Gastrocnemius medialis (tissue), 4 donors: Measurements from ENCODE around the gene GAS2L1. TPM values are rescaled to one million over a fixed set of nuclear protein-coding genes. Genes with fewer than 3 reads are reported as not detected.

Experiments
- ATAC-seq, 2 donors: fragments of 150-250 bp; one replicate each; pipeline ENCODE4 v1.9.1; 2016
- DNase-seq, 2 donors: peaks; one replicate each; pipeline ENCODE4 v3.0.0-alpha.2; 2019
- H3K27ac ChIP-seq, 4 donors: fragments of 200-600 bp; sonication (generic); 1 replicate in 1 of 4; 2 replicates in 3 of 4; pipeline ENCODE4 v1.5.1; 2016 to 2018; ENCODE audit warnings: mild to moderate bottlenecking in 2 of 4, moderate library complexity in 1 of 4
- H3K27me3 ChIP-seq, 3 donors: fragments of 200-600 bp; sonication (generic) in 2 of 3; 1 replicate in 1 of 3; 2 replicates in 2 of 3; pipeline versions ENCODE4 v1.5.1 to v1.6.0; 2016 to 2019; ENCODE audit warnings: mild to moderate bottlenecking in 1 of 3, moderate library complexity in 1 of 3
- H3K36me3 ChIP-seq, 2 donors: fragments of 200-600 bp; sonication (generic) in 1 of 2; one replicate each; pipeline ENCODE4 v1.5.1; 2017 to 2018
- H3K4me1 ChIP-seq, 2 donors: fragments of 200-600 bp; sonication (generic) in 1 of 2; one replicate each; pipeline ENCODE4 v1.5.1; 2016 to 2017; ENCODE audit warnings: mild to moderate bottlenecking in 2 of 2
- H3K4me3 ChIP-seq, 4 donors: fragments of 200-600 bp; sonication (generic) in 3 of 4; 1 replicate in 1 of 4; 2 replicates in 3 of 4; pipeline ENCODE4 v1.5.1; 2016 to 2019; ENCODE audit warnings: mild to moderate bottlenecking in 2 of 4
- H3K9me3 ChIP-seq, 3 donors: fragments of 200-600 bp; sonication (generic) in 2 of 3; 1 replicate in 1 of 3; 2 replicates in 2 of 3; pipeline ENCODE4 v1.5.1; 2016 to 2019
- POLR2A ChIP-seq, 2 donors: fragments of 450-650 bp; IDR thresholded peaks; one replicate each; pipeline ENCODE4 v1.6.1; 2017; ENCODE audit warnings: antibody characterized with exemption in 2 of 2, mild to moderate bottlenecking in 2 of 2, moderate library complexity in 2 of 2
- in situ Hi-C, 4 donors: fragments of 200-750 bp; cut with MboI; loops; one replicate each; pipeline versions ENCODE4 v1.15.0 to v1.8.0; 2017; ENCODE audit warnings: low sequenced_read_pairs in 4 of 4
- intact Hi-C: fragments of 100-400 bp; cut with DNase I; formaldehyde crosslinking; loops from one replicate; pipeline ENCODE4 v1.15.1; 2023; ENCODE audit warnings: low total_unique reads
- total RNA-seq, 4 donors: library from RNA; depleted of rRNA; stranded (reverse); fragments of >200 nt; gene quantifications; one replicate each; pipeline versions ENCODE4 v1.1.0 to v1.2.3, GENCODE V29; 2016
- TF ChIP-seq, protein P1 (sequence below), 5 experiments: fragments of 450-650 bp in 3 of 5; fragments of 200-600 bp in 2 of 5; sonication (generic) in 2 of 5; IDR thresholded peaks in 4 of 5; conservative IDR thresholded peaks in 1 of 5; 1 replicate in 4 of 5; 2 replicates in 1 of 5; pipeline ENCODE4 v1.5.1; 2016 to 2019; ENCODE audit warnings: antibody characterized with exemption in 5 of 5, mild to moderate bottlenecking in 3 of 5, moderate library complexity in 3 of 5

GAS2L1 gene
- 10 to 100 TPM in 1 of 4 donors, 1 to 10 TPM in 3; 4.8 to 23.0 (median 6.6) TPM for total RNA-seq

- H3K9me3 ChIP-seq: no peaks in the 10 kb centered on the region
- peak within 1 kb of the TSS; percentile 80 to 89 (median 83) for H3K27ac ChIP-seq
- ATAC-seq: peak; percentile 63 to 72
- no peak for TF ChIP-seq POLR2A (IDR thresholded peaks at IDR 0.05)
- TF ChIP-seq, protein P1, sequence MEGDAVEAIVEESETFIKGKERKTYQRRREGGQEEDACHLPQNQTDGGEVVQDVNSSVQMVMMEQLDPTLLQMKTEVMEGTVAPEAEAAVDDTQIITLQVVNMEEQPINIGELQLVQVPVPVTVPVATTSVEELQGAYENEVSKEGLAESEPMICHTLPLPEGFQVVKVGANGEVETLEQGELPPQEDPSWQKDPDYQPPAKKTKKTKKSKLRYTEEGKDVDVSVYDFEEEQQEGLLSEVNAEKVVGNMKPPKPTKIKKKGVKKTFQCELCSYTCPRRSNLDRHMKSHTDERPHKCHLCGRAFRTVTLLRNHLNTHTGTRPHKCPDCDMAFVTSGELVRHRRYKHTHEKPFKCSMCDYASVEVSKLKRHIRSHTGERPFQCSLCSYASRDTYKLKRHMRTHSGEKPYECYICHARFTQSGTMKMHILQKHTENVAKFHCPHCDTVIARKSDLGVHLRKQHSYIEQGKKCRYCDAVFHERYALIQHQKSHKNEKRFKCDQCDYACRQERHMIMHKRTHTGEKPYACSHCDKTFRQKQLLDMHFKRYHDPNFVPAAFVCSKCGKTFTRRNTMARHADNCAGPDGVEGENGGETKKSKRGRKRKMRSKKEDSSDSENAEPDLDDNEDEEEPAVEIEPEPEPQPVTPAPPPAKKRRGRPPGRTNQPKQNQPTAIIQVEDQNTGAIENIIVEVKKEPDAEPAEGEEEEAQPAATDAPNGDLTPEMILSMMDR (IDR thresholded peaks at IDR 0.05 in 4 of 5, conservative IDR thresholded peaks at IDR 0.05 in 1 of 5): peak; percentile 74 to 90 (median 85)
- H3K4me1 ChIP-seq: peaks cover 32 to 47% of the 10 kb centered on the region in 2 donors
- intact Hi-C loops: loop anchor here (1.0 to 2.0 kb wide), 5 partner anchors 23 to 82 kb away; partner anchors contain the start of genes AP1B1 and EWSR1
- in situ Hi-C loops: loop anchor here in 1 of 4 donors (10.0 kb wide), 1 partner anchor 88 kb away; no protein-coding TSS in a partner anchor
- H3K27me3 ChIP-seq: peaks cover 0 to under 1% (median 0%) of the 10 kb centered on the region in 3 donors
- H3K4me3 ChIP-seq: peak within 1 kb of the TSS; percentile 84 to 98 (median 94)
- no peaks in the 10 kb centered on the region for H3K36me3 ChIP-seq
- DNase-seq: peak; percentile 76 to 82
These were observed at the start of gene GAS2L1 for GRCh38 chr22:29306175-29306834. Gene GAS2L1 (plus strand): TSS chr22:29306650. CDS start chr22:29308106, 1,456 bp downstream.

DNA sequence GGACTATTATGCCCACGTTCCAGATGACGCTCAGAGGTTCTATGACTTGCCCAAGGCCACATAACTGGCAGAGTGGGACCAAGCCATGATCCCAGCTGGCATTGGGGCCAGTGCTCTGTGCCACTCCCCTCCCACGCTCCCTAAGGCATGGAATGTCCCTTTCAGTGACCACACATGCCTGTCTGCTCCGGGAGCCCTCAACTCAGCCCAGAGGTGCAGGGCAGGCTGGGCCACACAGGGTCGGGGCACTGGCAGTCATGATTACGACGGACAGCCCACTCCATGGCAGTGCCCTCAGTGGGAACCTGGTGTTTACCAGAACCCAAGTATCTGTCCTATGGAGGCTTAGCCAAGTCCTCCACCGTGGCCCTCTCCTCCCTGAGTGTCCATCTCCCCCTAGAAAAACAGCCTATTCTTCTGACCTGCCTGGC lies 48.7 kb upstream of the GAS2L1 start:
- in situ Hi-C loops: no loop called here

GRCh38 chr22:29258407-29259252 lies 47.8 kb upstream of the GAS2L1 start:
- ATAC-seq (no peak), DNase-seq (no peak)
- Histone ChIP-seq H3K27me3 (no peaks in the 10 kb centered on the region), H3K36me3 (peaks cover 0 to 12% of the 10 kb centered on the region in 2 donors), H3K9me3 (no peaks in the 10 kb centered on the region), H3K27ac (no peak overlapping the region), H3K4me3 (no peak overlapping the region), H3K4me1 (no peaks in the 10 kb centered on the region)
- TF ChIP-seq, protein P1 (IDR thresholded peaks at IDR 0.05 in 4 of 5, conservative IDR thresholded peaks at IDR 0.05 in 1 of 5): no peak
- no peak for TF ChIP-seq POLR2A (IDR thresholded peaks at IDR 0.05)
- in situ Hi-C loops (no loop called here), intact Hi-C loops (no loop called here)

More for the DNA sequence above, 48.7 kb upstream of the GAS2L1 start:
- no peak for TF ChIP-seq POLR2A (IDR thresholded peaks at IDR 0.05)
- TF ChIP-seq, protein P1 (IDR thresholded peaks at IDR 0.05 in 4 of 5, conservative IDR thresholded peaks at IDR 0.05 in 1 of 5): no peak
- no peak for DNase-seq
- Histone ChIP-seq H3K27me3 (no peaks in the 10 kb centered on the region), H3K4me3 (no peak overlapping the region), H3K27ac (no peak overlapping the region), H3K9me3 (no peaks in the 10 kb centered on the region), H3K36me3 (peaks cover 0 to 12% of the 10 kb centered on the region in 2 donors), H3K4me1 (no peaks in the 10 kb centered on the region)
- intact Hi-C loops: no loop called here
- ATAC-seq: no peak

DNA sequence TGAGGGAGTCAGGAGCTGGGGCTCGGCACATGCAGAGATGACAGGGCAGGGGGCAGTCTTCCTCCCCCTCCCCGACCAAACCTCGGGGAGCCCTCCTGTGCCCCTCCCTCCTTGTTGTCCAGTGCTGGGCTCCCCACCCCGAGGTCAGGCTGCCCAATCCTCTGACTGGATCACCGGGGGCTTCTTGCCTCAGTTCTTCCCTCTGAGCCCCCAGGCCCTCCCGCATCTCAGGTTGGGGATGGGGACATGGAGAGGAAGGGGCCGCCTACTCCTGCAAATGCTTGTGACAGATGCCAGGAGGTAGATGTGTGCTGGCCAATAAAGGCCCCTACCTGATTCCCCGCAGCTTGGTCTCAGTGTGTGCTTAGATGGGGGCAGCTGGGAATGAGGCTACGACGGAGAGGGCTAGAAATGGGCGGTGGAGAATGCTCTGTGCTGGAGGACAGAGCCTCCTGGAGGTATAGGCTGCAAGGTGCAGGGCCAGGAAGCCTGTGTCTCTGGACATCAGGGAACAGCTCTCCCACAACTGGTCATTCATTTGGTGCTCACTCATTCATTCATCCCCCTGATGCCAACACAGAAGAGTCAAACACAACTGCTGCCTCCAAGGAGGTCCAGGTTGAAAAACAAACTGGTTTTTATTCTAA lies 47.1 kb upstream of the GAS2L1 start:
- TF ChIP-seq, protein P1 (IDR thresholded peaks at IDR 0.05 in 4 of 5, conservative IDR thresholded peaks at IDR 0.05 in 1 of 5): no peak
- TF ChIP-seq POLR2A (IDR thresholded peaks at IDR 0.05): no peak
- no peaks in the 10 kb centered on the region for H3K27me3 ChIP-seq
- ATAC-seq: no peak
- no peaks in the 10 kb centered on the region for H3K9me3 ChIP-seq
- peaks cover 0 to 3% of the 10 kb centered on the region in 2 donors for H3K4me1 ChIP-seq
- H3K27ac ChIP-seq: no peak overlapping the region
- intact Hi-C loops: no loop called here
- in situ Hi-C loops: no loop called here
- peaks cover 0 to 12% of the 10 kb centered on the region in 2 donors for H3K36me3 ChIP-seq
- DNase-seq: no peak
- H3K4me3 ChIP-seq: no peak overlapping the region
